GM18870 (cell line): ENCODE data around the gene GID4.

Experiments used
- ATAC-seq: cut with Tn5 transposase; IDR thresholded peaks from one replicate; pipeline ENCODE4 v1.9.1; 2021; ENCODE audit warnings: moderate library complexity; ENCODE audit not compliant: unreplicated experiment

Gene GID4

GRCh38 chr17:18094409-18094807, 55.2 kb downstream of the GID4 start:
- no peak for ATAC-seq

GRCh38 chr17:18099516-18099915, 60.3 kb downstream of the GID4 start:
- no peak for ATAC-seq

- ATAC-seq: no peak
These were observed 61.4 kb downstream of the GID4 start for GRCh38 chr17:18100616-18101015.

GRCh38 chr17:18101828-18102227, 62.6 kb downstream of the GID4 start:
- no peak for ATAC-seq

- no peak for ATAC-seq
These were observed 63.4 kb downstream of the GID4 start for GRCh38 chr17:18102640-18103039.

- ATAC-seq: no peak
These were observed 65.8 kb downstream of the GID4 start for GRCh38 chr17:18105027-18105426.

- no peak for ATAC-seq
These were observed 66.4 kb downstream of the GID4 start for GRCh38 chr17:18105595-18105994.

GRCh38 chr17:18106211-18106610, 67.0 kb downstream of the GID4 start:
- ATAC-seq: no peak

- ATAC-seq: no peak
These were observed 68.0 kb downstream of the GID4 start for GRCh38 chr17:18107061-18107790.

GRCh38 chr17:18107971-18108370, 68.8 kb downstream of the GID4 start:
- ATAC-seq: no peak

GRCh38 chr17:18108401-18109312, 69.4 kb downstream of the GID4 start, which contains the start of gene MYO15A:
Gene MYO15A, plus strand, starts transcription at chr17:18108756. Its CDS starts 10,045 bp downstream, at chr17:18118801.
- no peak for ATAC-seq

GRCh38 chr17:18109935-18110485, 70.8 kb downstream of the GID4 start:
- no peak for ATAC-seq

GRCh38 chr17:18110636-18111145, 71.5 kb downstream of the GID4 start:
- ATAC-seq: no peak

GRCh38 chr17:18111330-18111971, 72.2 kb downstream of the GID4 start:
- no peak for ATAC-seq

- ATAC-seq: no peak
These were observed 76.3 kb downstream of the GID4 start for GRCh38 chr17:18115517-18115916.

- ATAC-seq: no peak
These were observed 76.9 kb downstream of the GID4 start for GRCh38 chr17:18116078-18116477.

GRCh38 chr17:18117533-18117932, 78.3 kb downstream of the GID4 start:
- ATAC-seq: no peak
